SK-N-MC (cell line): ENCODE measurements around the gene ETV6.

Source experiments
- EZH2 ChIP-seq: fragments of 200-600 bp; sonication (generic); IDR thresholded peaks from one replicate; pipeline ENCODE4 v1.6.1; 2017; ENCODE audit warnings: antibody characterized with exemption
- POLR2AphosphoS5 ChIP-seq: IDR thresholded peaks from 2 replicates; pipeline ENCODE4 v1.6.1; 2012; ENCODE audit warnings: mild to moderate bottlenecking, low read depth, low read length, borderline replicate concordance

DNA sequence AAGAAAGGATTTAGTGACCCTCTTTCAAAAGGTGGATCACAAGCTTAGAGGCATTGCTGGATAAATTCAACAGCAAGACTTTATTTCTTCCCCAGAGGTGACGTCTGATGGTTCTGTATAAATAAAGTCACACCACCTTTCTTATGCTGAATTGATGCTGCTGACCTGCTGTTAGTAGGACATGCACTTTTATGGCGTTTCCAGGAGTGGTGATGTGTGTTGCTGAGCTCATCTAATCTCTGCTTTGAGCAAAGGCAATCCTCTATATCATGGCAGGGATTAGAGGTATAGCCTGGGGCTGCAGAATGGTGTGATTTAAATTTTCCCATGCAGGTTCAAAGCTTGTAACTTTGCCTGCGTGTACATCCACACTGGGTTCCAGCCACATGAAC, 94.9 kb downstream of the ETV6 start:
- TF ChIP-seq EZH2 (no peak), POLR2AphosphoS5 (no peak)
